Osteocyte (in vitro differentiated cells): Measurements from ENCODE around the gene PRKCZ. TPM values are rescaled to one million over a fixed set of nuclear protein-coding genes. Genes with fewer than 3 reads are reported as not detected.
"Not testable (repeated sequence)": the region's sequence is repeated elsewhere in the genome, so short reads cannot be mapped to it uniquely, and the experiment has no call there.

Experiments
- DNase-seq: peaks from one replicate; pipeline ENCODE4 v3.0.0; 2021; ENCODE audit warnings: mixed read lengths; ENCODE audit not compliant: unreplicated experiment; ENCODE audit errors: extremely low spot score
- H3K27ac Mint-ChIP-seq: one replicate; pipeline ENCODE4 v1.8.0; 2021; ENCODE audit warnings: mild to moderate bottlenecking, mixed read lengths; ENCODE audit not compliant: unreplicated experiment
- H3K27me3 Mint-ChIP-seq: one replicate; pipeline ENCODE4 v1.8.0; 2021; ENCODE audit warnings: mixed read lengths; ENCODE audit not compliant: unreplicated experiment
- H3K36me3 Mint-ChIP-seq: one replicate; pipeline ENCODE4 v1.8.0; 2021; ENCODE audit warnings: mixed read lengths; ENCODE audit not compliant: unreplicated experiment
- H3K4me1 Mint-ChIP-seq: one replicate; pipeline ENCODE4 v1.8.0; 2021; ENCODE audit warnings: mixed read lengths; ENCODE audit not compliant: unreplicated experiment
- H3K4me3 Mint-ChIP-seq: one replicate; pipeline ENCODE4 v1.8.0; 2021; ENCODE audit warnings: mild to moderate bottlenecking, moderate library complexity, mixed read lengths; ENCODE audit not compliant: unreplicated experiment
- H3K9me3 Mint-ChIP-seq: one replicate; pipeline ENCODE4 v1.8.0; 2021; ENCODE audit warnings: mixed read lengths; ENCODE audit not compliant: unreplicated experiment
- total RNA-seq: library from RNA; stranded (reverse); gene quantifications from 2 replicates; pipeline ENCODE4 v1.2.1, GENCODE V29; 2021
- TF ChIP-seq, protein P1 (sequence below): fragments of 200-600 bp; sonication (generic); IDR thresholded peaks from 2 replicates; pipeline ENCODE4 v1.5.0; 2021; ENCODE audit warnings: antibody characterized with exemption, mild to moderate bottlenecking, moderate library complexity

The PRKCZ gene
- total RNA-seq, 1 donor from 2014 or later = 3.1 TPM

DNA sequence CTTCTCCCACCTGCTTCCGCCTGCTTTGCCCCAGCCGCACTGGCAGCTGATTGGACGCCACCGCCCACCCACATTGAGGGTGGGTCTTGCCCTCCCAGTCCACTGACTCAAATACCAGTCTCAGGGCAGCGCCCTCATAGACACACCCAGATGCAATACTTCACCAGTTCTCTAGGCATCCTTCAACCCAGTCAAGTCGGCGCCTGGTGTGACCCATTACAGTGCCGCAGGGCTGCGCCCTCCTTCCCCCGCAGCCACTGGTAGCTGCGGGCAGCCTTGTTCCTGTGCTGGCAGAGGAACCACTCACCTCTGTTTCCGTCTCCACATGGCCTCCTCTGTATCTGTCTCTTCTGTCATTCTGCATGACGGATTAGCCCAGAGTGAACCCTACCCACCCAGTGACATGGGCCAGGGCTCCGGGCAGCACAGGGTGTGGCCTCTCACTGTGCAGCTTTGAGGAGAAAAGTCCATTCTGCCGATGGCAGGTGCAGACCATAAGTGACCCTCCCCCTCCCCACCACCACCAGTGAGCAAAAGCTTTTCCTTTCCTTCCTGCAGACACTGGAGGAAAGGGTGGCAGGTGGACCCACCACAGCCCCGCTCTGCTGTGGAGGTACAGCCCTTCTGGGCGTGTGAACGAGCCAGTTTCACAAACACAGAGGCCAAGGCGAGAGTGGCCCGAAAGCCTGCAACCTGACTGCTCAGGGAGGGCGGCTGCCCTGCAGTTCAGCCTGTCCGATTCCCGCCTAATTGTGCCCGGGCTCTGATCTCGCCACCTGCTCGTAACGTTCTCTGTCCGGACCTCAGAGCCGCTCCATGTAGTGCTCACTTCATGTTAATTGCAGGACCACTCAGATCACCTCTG, 87.3 kb downstream of the PRKCZ start:
- H3K36me3 Mint-ChIP-seq = no peaks in the 10 kb centered on the region

DNA sequence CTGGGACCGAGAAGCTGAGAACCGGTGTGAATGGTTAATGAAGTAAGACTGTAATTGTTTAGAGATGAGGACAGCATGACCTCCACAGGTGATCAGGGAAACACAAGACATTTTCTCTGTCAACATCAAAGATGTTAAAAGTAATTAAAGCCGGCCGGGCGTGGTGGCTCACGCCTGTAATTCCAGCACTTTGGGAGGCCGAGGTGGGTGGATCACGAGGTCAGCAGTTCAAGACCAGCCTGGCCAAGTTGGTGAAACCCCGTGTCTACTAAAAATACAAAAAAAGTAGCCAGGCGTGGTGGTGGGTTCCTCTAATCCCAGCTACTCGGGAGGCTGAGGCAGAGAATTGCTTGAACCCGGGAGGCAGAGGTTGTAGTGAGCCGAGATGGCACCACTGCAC, 88.9 kb downstream of the PRKCZ start:
- not testable (repeated sequence) for H3K4me3 Mint-ChIP-seq, H3K36me3 Mint-ChIP-seq, DNase-seq, H3K9me3 Mint-ChIP-seq, H3K27ac Mint-ChIP-seq, H3K27me3 Mint-ChIP-seq
- peaks cover 33% of the 10 kb centered on the region for H3K4me1 Mint-ChIP-seq

More for the DNA sequence above, 87.3 kb downstream of the PRKCZ start:
- H3K4me1 Mint-ChIP-seq = peaks cover 41% of the 10 kb centered on the region
- H3K27ac Mint-ChIP-seq = no peak overlapping the region
- TF ChIP-seq, protein P1, sequence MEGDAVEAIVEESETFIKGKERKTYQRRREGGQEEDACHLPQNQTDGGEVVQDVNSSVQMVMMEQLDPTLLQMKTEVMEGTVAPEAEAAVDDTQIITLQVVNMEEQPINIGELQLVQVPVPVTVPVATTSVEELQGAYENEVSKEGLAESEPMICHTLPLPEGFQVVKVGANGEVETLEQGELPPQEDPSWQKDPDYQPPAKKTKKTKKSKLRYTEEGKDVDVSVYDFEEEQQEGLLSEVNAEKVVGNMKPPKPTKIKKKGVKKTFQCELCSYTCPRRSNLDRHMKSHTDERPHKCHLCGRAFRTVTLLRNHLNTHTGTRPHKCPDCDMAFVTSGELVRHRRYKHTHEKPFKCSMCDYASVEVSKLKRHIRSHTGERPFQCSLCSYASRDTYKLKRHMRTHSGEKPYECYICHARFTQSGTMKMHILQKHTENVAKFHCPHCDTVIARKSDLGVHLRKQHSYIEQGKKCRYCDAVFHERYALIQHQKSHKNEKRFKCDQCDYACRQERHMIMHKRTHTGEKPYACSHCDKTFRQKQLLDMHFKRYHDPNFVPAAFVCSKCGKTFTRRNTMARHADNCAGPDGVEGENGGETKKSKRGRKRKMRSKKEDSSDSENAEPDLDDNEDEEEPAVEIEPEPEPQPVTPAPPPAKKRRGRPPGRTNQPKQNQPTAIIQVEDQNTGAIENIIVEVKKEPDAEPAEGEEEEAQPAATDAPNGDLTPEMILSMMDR = no peak
- H3K9me3 Mint-ChIP-seq = no peaks in the 10 kb centered on the region
- no peak for DNase-seq
- H3K27me3 Mint-ChIP-seq = peaks cover 5% of the 10 kb centered on the region
- no peak overlapping the region for H3K4me3 Mint-ChIP-seq

DNA sequence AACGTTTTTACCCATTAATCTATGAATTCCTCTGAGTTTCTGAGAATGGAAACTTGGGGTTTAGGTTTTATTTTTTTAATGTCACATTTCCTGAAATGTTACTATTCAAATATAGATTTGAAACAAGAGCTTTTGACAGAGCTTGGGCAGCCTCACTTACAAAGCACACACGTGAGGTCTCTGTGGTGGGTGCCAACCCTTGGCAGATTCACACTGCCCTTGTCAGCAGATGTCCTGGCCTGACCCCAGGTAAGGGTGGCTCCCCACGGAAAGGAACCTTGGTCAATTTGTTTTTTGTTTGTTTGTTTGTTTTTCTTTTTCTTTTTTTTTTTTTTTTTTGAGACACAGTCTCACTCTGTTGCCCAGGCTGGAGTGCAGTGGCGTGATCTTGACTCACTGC, 90.8 kb downstream of the PRKCZ start:
- Mint-ChIP-seq H3K36me3 (no peaks in the 10 kb centered on the region), H3K4me3 (no peak overlapping the region), H3K27me3 (peaks cover 5% of the 10 kb centered on the region), H3K9me3 (no peaks in the 10 kb centered on the region), H3K4me1 (peaks cover 15% of the 10 kb centered on the region), H3K27ac (no peak overlapping the region)
- TF ChIP-seq, protein P1 = no peak
- DNase-seq = no peak

DNA sequence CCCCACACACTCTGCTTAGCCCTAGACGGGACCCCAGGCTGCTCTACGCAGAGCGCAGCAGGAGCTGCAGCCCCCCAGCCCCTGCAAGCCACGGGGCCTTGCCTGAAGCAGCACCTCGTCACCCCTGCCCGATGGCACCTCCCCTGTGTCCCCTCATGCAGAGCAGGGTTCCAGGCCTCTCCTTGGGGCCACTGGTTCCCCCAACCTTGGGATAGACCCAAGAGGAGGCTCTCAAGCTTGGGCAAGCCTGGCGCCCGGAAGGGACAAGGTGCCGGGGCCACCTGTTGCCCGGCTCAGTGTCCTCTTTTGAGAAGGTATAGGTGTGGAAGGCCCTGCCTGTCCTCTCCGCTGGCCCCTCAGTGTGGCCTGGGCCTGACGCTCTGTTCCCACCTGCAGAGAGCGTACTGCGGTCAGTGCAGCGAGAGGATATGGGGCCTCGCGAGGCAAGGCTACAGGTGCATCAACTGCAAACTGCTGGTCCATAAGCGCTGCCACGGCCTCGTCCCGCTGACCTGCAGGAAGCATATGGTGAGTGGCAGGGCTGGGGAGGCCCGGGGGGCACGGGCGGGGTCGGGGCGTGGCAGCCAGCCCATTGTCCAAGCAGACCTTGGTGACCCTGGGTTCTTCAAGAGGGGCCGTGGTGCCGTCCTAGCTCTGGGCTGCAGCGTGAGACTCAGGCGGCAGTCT, 93.7 kb downstream of the PRKCZ start:
- H3K36me3 Mint-ChIP-seq = no peaks in the 10 kb centered on the region
- no peaks in the 10 kb centered on the region for H3K9me3 Mint-ChIP-seq
- DNase-seq = no peak
- H3K27ac Mint-ChIP-seq = no peak overlapping the region
- TF ChIP-seq, protein P1 = no peak
- peaks cover 7% of the 10 kb centered on the region for H3K4me1 Mint-ChIP-seq
- no peaks in the 10 kb centered on the region for H3K27me3 Mint-ChIP-seq
- H3K4me3 Mint-ChIP-seq = no peak overlapping the region

DNA sequence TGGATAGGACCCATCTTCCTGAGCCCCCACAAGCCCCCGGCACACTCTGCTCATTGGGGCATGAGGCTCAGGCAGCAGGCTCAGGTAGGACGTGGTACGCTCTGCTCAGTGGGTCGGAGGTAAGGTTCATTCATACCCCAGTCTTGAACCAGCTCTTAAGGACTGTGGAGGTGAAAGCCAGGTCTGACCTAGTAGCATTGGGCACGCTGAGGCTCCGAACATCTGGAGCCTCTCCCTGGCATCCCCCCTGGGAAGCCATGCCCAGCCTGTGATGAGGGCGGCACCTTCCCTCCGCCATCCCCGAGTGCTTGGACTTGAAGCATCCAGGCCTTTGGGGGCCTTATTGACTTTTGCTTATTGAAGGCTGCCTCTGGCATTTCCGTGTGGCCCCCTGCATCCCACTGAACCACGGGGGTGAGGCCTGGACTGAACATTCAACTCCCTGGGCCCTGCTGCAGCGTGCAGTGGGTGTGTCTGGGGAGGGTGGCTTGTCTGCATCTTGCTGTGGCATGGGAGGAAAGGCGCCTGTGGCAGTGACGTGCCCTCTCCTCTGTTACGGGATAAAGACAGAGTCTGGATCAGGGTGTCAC, 94.4 kb downstream of the PRKCZ start:
- Mint-ChIP-seq H3K4me3 (no peak overlapping the region), H3K4me1 (peaks cover 7% of the 10 kb centered on the region), H3K27ac (no peak overlapping the region), H3K36me3 (no peaks in the 10 kb centered on the region), H3K27me3 (no peaks in the 10 kb centered on the region), H3K9me3 (no peaks in the 10 kb centered on the region)
- TF ChIP-seq, protein P1 = no peak
- no peak for DNase-seq
